ENCODE measurements around the gene SLIT3. TPM values are rescaled to one million over a fixed set of nuclear protein-coding genes. Genes with fewer than 3 reads are reported as not detected.

SLIT3 gene
- total RNA-seq, 4 donors from 2014 or later: 0.72 to 37.4 (median 5.3) TPM

DNA sequence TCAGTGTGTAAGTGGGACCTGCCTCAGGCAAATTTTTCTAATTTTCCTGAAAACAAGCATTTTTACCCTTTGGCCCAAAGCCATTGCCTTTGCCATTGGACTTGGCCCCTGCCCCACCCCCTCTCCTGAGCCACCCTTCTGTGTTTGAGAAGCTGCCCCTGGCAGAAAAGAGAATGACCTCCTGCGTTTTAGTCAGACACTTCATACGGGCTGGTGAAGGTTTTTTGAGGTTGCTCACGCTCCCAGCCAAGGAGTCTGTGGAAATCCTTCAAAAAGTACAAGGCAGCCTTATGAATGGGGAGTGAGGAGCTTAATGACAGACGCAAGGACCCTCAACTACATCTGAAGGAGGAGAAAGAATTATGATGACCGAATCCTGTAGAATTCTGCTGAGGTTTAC, 308.9 kb downstream of the SLIT3 start:
- TF ChIP-seq POLR2A (IDR thresholded peaks at IDR 0.05) (no peak), CTCF (IDR thresholded peaks at IDR 0.05) (no peak)
- Histone ChIP-seq H3K27ac (no peak overlapping the region), H3K36me3 (no peaks in the 10 kb centered on the region), H3K9me3 (no peaks in the 10 kb centered on the region), H3K27me3 (peaks cover 0 to 24% (median 0%) of the 10 kb centered on the region in 4 donors), H3K4me3 (no peak overlapping the region), H3K4me1 (peaks cover 0 to 18% (median 6%) of the 10 kb centered on the region in 3 donors)
- no peak for DNase-seq
- 57 to 89% methylated on average over 4 to 5 of the region's 5 CpGs for WGBS, 2 donors
- intact Hi-C loops (cut with DNase I): no loop called here

- intact Hi-C loops (cut with DNase I): no loop called here
- no peaks in the 10 kb centered on the region for H3K36me3 ChIP-seq
- H3K4me3 ChIP-seq: no peak overlapping the region
- 80% methylated on average over 2 of the region's 2 CpGs; no CpG with 5 or more reads in 1 of the 2 donors for WGBS, 2 donors
- DNase-seq: no peak
- H3K27me3 ChIP-seq: peaks cover 0 to 31% (median 0%) of the 10 kb centered on the region in 4 donors
- H3K27ac ChIP-seq: no peak overlapping the region
- no peak for TF ChIP-seq POLR2A (IDR thresholded peaks at IDR 0.05)
- TF ChIP-seq CTCF (IDR thresholded peaks at IDR 0.05): no peak
- no peaks in the 10 kb centered on the region for H3K9me3 ChIP-seq
- H3K4me1 ChIP-seq: peaks cover 0 to 18% (median 6%) of the 10 kb centered on the region in 3 donors
Observed at GRCh38 chr5:168991311-168991710, 309.6 kb downstream of the SLIT3 start.

GRCh38 chr5:168990679-168991078, 310.3 kb downstream of the SLIT3 start:
- intact Hi-C loops (cut with DNase I): no loop called here
- 81 to 100% methylated on average over 4 of the region's 4 CpGs for WGBS, 2 donors

GRCh38 chr5:168989731-168990505, 311.0 kb downstream of the SLIT3 start:
- Histone ChIP-seq H3K4me3 (no peak overlapping the region), H3K4me1 (peaks cover 0 to 18% (median 6%) of the 10 kb centered on the region in 3 donors), H3K27ac (no peak overlapping the region), H3K9me3 (no peaks in the 10 kb centered on the region), H3K36me3 (no peaks in the 10 kb centered on the region), H3K27me3 (peaks cover 0 to 44% (median 0%) of the 10 kb centered on the region in 4 donors)
- 76 to 83% methylated on average over 6 to 8 of the region's 8 CpGs for WGBS, 2 donors
- TF ChIP-seq POLR2A (IDR thresholded peaks at IDR 0.05) (no peak), CTCF (IDR thresholded peaks at IDR 0.05) (no peak)
- intact Hi-C loops (cut with DNase I): loop anchor here (5.0 kb wide), 1 partner anchor 312 kb away; the partner anchor contains the start of gene SLIT3
- DNase-seq: no peak

More at GRCh38 chr5:168990679-168991078, 310.3 kb downstream of the SLIT3 start:
- TF ChIP-seq POLR2A (IDR thresholded peaks at IDR 0.05) (no peak), CTCF (IDR thresholded peaks at IDR 0.05) (no peak)
- peaks cover 0 to 18% (median 6%) of the 10 kb centered on the region in 3 donors for H3K4me1 ChIP-seq
- no peak overlapping the region for H3K27ac ChIP-seq
- H3K36me3 ChIP-seq: no peaks in the 10 kb centered on the region
- no peaks in the 10 kb centered on the region for H3K9me3 ChIP-seq
- H3K27me3 ChIP-seq: peaks cover 0 to 37% (median 0%) of the 10 kb centered on the region in 4 donors
- no peak for DNase-seq
- H3K4me3 ChIP-seq: no peak overlapping the region

DNA sequence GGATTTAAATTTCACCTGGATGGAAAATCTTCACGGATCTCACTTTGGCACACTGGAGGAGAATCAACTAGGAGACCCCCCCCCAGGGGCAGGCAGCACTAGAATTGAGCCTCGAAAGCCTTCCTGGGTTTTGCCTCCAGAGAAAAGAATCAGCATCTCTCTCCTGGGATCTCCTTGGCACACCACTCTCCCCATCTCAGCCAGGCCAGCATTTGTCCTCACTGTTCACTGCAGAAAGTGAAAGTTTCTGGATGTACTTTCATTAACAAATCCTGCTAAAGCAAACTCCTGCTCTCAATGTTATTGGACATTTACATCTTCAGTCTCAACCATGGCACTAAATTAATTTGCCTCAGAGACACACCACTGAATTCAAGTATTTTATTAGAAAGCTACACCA, 312.2 kb downstream of the SLIT3 start:
- WGBS, 2 donors: 65 to 77% methylated on average over 2 of the region's 2 CpGs
- H3K4me3 ChIP-seq: no peak overlapping the region
- TF ChIP-seq CTCF (IDR thresholded peaks at IDR 0.05) (no peak), POLR2A (IDR thresholded peaks at IDR 0.05) (no peak)
- H3K9me3 ChIP-seq: no peaks in the 10 kb centered on the region
- H3K36me3 ChIP-seq: no peaks in the 10 kb centered on the region
- H3K27me3 ChIP-seq: peaks cover 0 to 42% (median 0%) of the 10 kb centered on the region in 4 donors
- no peak for DNase-seq
- intact Hi-C loops (cut with DNase I): loop anchor here (5.0 kb wide), 1 partner anchor 314 kb away; the partner anchor contains the start of gene SLIT3
- peaks cover 0 to 18% (median 6%) of the 10 kb centered on the region in 3 donors for H3K4me1 ChIP-seq
- H3K27ac ChIP-seq: no peak overlapping the region
